Parathyroid adenoma (tissue), 2 donors: ENCODE results near the gene BMP10.

Experiments
- H2AFZ ChIP-seq: fragments of 300-600 bp; sonication (generic); one replicate; pipeline ENCODE4 v1.7.0; 2017; ENCODE audit warnings: antibody characterized with exemption, mild to moderate bottlenecking
- H3K27ac ChIP-seq: fragments of 300-600 bp; sonication (generic); one replicate; pipeline ENCODE4 v1.7.0; 2017
- H3K27me3 ChIP-seq: fragments of 300-600 bp; sonication (generic); one replicate; pipeline ENCODE4 v1.7.0; 2017; ENCODE audit warnings: low read length; ENCODE audit not compliant: control insufficient read depth, insufficient read depth
- H3K36me3 ChIP-seq: fragments of 300-600 bp; sonication (generic); one replicate; pipeline ENCODE4 v1.7.0; 2017; ENCODE audit warnings: low read length; ENCODE audit not compliant: control insufficient read depth, insufficient read depth
- H3K4me1 ChIP-seq: fragments of 300-600 bp; sonication (generic); one replicate; pipeline ENCODE4 v1.7.0; 2017; ENCODE audit warnings: control low read depth
- H3K4me2 ChIP-seq: fragments of 300-600 bp; sonication (generic); one replicate; pipeline ENCODE4 v1.7.0; 2017; ENCODE audit warnings: low read length
- H3K4me3 ChIP-seq: fragments of 300-600 bp; sonication (generic); one replicate; pipeline ENCODE4 v1.7.0; 2017; ENCODE audit warnings: low read depth, low read length
- H3K79me2 ChIP-seq: fragments of 300-600 bp; sonication (generic); one replicate; pipeline ENCODE4 v1.7.0; 2017; ENCODE audit warnings: control low read depth
- H3K9ac ChIP-seq: fragments of 300-600 bp; sonication (generic); one replicate; pipeline ENCODE4 v1.7.0; 2017; ENCODE audit warnings: mild to moderate bottlenecking
- H3K9me3 ChIP-seq: fragments of 300-600 bp; sonication (generic); one replicate; pipeline ENCODE4 v1.7.0; 2017; ENCODE audit warnings: low read length; ENCODE audit not compliant: control insufficient read depth
- CTCF ChIP-seq: fragments of 300-600 bp; sonication (generic); IDR thresholded peaks from one replicate; pipeline ENCODE4 v1.7.0; 2017; ENCODE audit warnings: antibody characterized with exemption, mild to moderate bottlenecking
- donor health status: primary hyperparathyroidism.

BMP10 gene

GRCh38 chr2:68863996-68864395, 7.2 kb downstream of the BMP10 start:
- H3K9ac ChIP-seq: no peak overlapping the region
- no peaks in the 10 kb centered on the region for H3K9me3 ChIP-seq
- TF ChIP-seq CTCF: no peak
- H3K27me3 ChIP-seq: no peaks in the 10 kb centered on the region
- no peak overlapping the region for H3K4me3 ChIP-seq
- H2AFZ ChIP-seq: no peak overlapping the region
- H3K79me2 ChIP-seq: no peaks in the 10 kb centered on the region
- H3K4me1 ChIP-seq: no peaks in the 10 kb centered on the region
- no peak overlapping the region for H3K27ac ChIP-seq
- no peaks in the 10 kb centered on the region for H3K36me3 ChIP-seq
- no peak overlapping the region for H3K4me2 ChIP-seq

DNA sequence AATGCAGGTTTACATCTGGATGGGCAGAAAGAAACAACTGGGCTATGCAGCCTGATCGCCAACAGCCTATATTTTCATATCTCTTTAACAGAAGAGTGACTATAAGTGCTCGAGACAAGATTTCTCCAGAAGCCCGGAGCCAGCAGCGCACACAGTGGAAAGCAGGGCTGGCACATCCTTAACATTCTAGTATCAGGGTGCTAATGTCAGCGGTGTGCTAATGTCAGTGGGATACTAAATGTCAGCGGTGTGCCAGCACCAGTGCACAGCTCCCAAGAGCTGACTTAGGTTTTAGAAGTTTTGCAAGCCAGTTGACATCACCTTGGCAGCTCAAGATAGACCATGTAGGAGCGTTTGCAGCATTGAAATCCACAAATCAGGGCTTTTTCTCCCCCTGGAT, 8.3 kb downstream of the BMP10 start:
- no peak for TF ChIP-seq CTCF

DNA sequence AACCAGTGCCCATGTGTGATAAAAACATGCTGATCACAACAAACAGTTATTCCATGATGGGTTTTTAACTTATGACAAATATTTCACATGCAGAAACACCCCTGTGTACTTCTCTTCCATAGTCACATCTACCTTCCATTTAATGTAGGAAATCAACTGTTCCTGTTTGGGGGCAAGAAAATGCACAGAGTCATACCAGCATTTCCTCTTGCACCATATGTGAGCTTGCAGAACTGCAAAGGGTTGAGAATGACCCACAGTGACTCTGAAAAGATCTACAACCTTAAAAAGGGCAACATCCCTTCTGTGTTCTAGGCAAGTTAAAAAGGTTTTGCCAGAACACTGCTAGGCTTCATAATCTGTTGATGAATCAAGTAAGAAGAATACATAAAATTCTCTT, 9.9 kb downstream of the BMP10 start:
- Histone ChIP-seq H3K9me3 (no peaks in the 10 kb centered on the region), H3K79me2 (no peaks in the 10 kb centered on the region), H3K36me3 (no peaks in the 10 kb centered on the region), H3K4me1 (no peaks in the 10 kb centered on the region), H3K9ac (no peak overlapping the region), H3K4me3 (no peak overlapping the region), H3K27me3 (no peaks in the 10 kb centered on the region), H2AFZ (no peak overlapping the region), H3K4me2 (no peak overlapping the region), H3K27ac (no peak overlapping the region)
- no peak for TF ChIP-seq CTCF

More for the DNA sequence above, 8.3 kb downstream of the BMP10 start:
- H3K9me3 ChIP-seq: no peaks in the 10 kb centered on the region
- no peak overlapping the region for H3K27ac ChIP-seq
- no peak overlapping the region for H3K4me2 ChIP-seq
- no peaks in the 10 kb centered on the region for H3K36me3 ChIP-seq
- H3K4me3 ChIP-seq: no peak overlapping the region
- H3K4me1 ChIP-seq: no peaks in the 10 kb centered on the region
- H3K27me3 ChIP-seq: no peaks in the 10 kb centered on the region
- no peak overlapping the region for H3K9ac ChIP-seq
- no peak overlapping the region for H2AFZ ChIP-seq
- H3K79me2 ChIP-seq: no peaks in the 10 kb centered on the region

- H3K4me3 ChIP-seq: no peak overlapping the region
- H2AFZ ChIP-seq: no peak overlapping the region
- H3K27ac ChIP-seq: no peak overlapping the region
- no peak for TF ChIP-seq CTCF
- no peak overlapping the region for H3K9ac ChIP-seq
- no peaks in the 10 kb centered on the region for H3K9me3 ChIP-seq
- H3K27me3 ChIP-seq: no peaks in the 10 kb centered on the region
- no peaks in the 10 kb centered on the region for H3K4me1 ChIP-seq
- no peak overlapping the region for H3K4me2 ChIP-seq
- no peaks in the 10 kb centered on the region for H3K36me3 ChIP-seq
- no peaks in the 10 kb centered on the region for H3K79me2 ChIP-seq
Measured at GRCh38 chr2:68860111-68860510, 11.1 kb downstream of the BMP10 start.

DNA sequence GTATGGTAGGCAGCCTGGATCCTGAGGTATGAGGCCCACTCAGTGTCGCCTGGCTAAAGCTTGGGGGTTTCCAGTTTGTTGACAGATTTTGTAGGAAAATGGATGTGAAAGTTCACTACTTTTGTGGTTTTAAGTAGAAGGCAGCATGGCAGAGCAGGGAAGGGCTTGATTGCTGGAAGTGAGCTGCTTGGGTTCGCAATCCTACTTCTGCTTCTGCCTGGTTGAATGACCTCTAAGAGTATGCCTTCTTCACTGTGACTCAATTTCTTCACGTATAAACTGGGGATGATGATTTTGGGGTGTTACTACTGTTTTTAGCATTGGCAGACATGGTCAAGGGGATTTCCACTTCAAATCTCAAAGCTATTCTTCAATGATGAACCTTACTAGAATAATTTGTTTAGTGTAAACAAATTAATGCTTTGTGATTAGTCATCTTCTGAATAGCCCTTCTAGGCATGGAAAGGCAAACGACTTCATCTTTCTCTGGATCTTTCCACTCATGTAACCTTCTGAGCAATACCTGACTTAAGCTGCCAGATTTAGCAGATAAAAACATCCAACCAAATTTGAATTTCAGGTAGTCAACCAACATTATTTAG, 13.2 kb downstream of the BMP10 start:
- no peak overlapping the region for H3K4me2 ChIP-seq
- TF ChIP-seq CTCF: no peak

More for the DNA sequence above, 13.2 kb downstream of the BMP10 start:
- Histone ChIP-seq H2AFZ (no peak overlapping the region), H3K79me2 (no peaks in the 10 kb centered on the region), H3K4me3 (no peak overlapping the region), H3K9me3 (no peaks in the 10 kb centered on the region), H3K27me3 (no peaks in the 10 kb centered on the region), H3K27ac (no peak overlapping the region), H3K4me1 (no peaks in the 10 kb centered on the region), H3K9ac (no peak overlapping the region), H3K36me3 (no peaks in the 10 kb centered on the region)
